GM23338 (cell line): ENCODE results near the gene AFF2. TPM values are rescaled to one million over a fixed set of nuclear protein-coding genes. Genes with fewer than 3 reads are reported as not detected.

Source experiments
- ATAC-seq: fragments of 200-7000 bp; cut with Tn5 transposase; 3 replicates; pipeline ENCODE4 v1.9.1; 2020
- DNase-seq: peaks from one replicate; pipeline ENCODE4 v3.0.0-alpha.2; 2015; ENCODE audit warnings: low spot score
- H2AFZ ChIP-seq: fragments of 200-600 bp; sonication (generic); 2 replicates; pipeline ENCODE4 v1.8.0; 2016; ENCODE audit warnings: antibody characterized with exemption, mild to moderate bottlenecking, moderate library complexity
- H3F3A ChIP-seq: fragments of 200-600 bp; sonication (generic); replicated peaks from 2 replicates; pipeline ENCODE4 v1.8.0; 2017; ENCODE audit warnings: antibody characterized with exemption, mixed run types, low read depth
- H3K27ac ChIP-seq: fragments of 200-600 bp; sonication (generic); 2 replicates; pipeline ENCODE4 v1.6.1; 2016; ENCODE audit warnings: low read depth
- H3K27me3 ChIP-seq: fragments of 200-600 bp; sonication (generic); 2 replicates; pipeline ENCODE4 v1.8.0; 2016; ENCODE audit warnings: mild to moderate bottlenecking, mixed run types, moderate library complexity; ENCODE audit not compliant: insufficient read depth
- H3K36me3 ChIP-seq: fragments of 200-600 bp; sonication (generic); 2 replicates; pipeline ENCODE4 v1.8.0; 2016; ENCODE audit warnings: mild to moderate bottlenecking; ENCODE audit not compliant: insufficient read depth
- H3K4me1 ChIP-seq: fragments of 200-600 bp; sonication (generic); 2 replicates; pipeline ENCODE4 v1.8.0; 2016; ENCODE audit warnings: mild to moderate bottlenecking, moderate library complexity; ENCODE audit not compliant: insufficient read depth
- H3K4me2 ChIP-seq: fragments of 200-600 bp; sonication (generic); 2 replicates; pipeline ENCODE4 v1.7.1; 2017; ENCODE audit warnings: mixed run types
- H3K4me3 ChIP-seq: fragments of 200-600 bp; sonication (generic); 2 replicates; pipeline ENCODE4 v1.6.1; 2016; ENCODE audit warnings: mixed run types
- H3K79me2 ChIP-seq: fragments of 200-600 bp; sonication (generic); replicated peaks from 2 replicates; pipeline ENCODE4 v1.8.0; 2017; ENCODE audit warnings: mild to moderate bottlenecking; ENCODE audit not compliant: insufficient read depth
- H3K9me2 ChIP-seq: fragments of 200-600 bp; sonication (generic); 2 replicates; pipeline ENCODE4 v1.8.0; 2017; ENCODE audit not compliant: insufficient read depth
- H4K20me1 ChIP-seq: fragments of 200-600 bp; sonication (generic); replicated peaks from 2 replicates; pipeline ENCODE4 v1.8.0; 2017; ENCODE audit warnings: mild to moderate bottlenecking; ENCODE audit not compliant: insufficient read depth
- H3K27ac Mint-ChIP-seq: 2 replicates; pipeline ENCODE4 v1.8.0; 2020; ENCODE audit warnings: inconsistent platforms, mild to moderate bottlenecking, moderate library complexity, mixed read lengths
- H3K27me3 Mint-ChIP-seq: 3 replicates; pipeline ENCODE4 v1.8.0; 2022; ENCODE audit warnings: low read depth, mild to moderate bottlenecking, moderate library complexity, mixed read lengths, inconsistent platforms; ENCODE audit not compliant: insufficient read depth, poor library complexity
- H3K36me3 Mint-ChIP-seq: 3 replicates; pipeline ENCODE4 v1.8.0; 2021; ENCODE audit warnings: low read depth, mild to moderate bottlenecking, inconsistent platforms, moderate library complexity, mixed read lengths
- H3K4me1 Mint-ChIP-seq: 3 replicates; pipeline ENCODE4 v1.8.0; 2020; ENCODE audit warnings: mild to moderate bottlenecking, inconsistent platforms, mixed read lengths
- H3K4me3 Mint-ChIP-seq: 3 replicates; pipeline ENCODE4 v1.8.0; 2021; ENCODE audit warnings: moderate library complexity, mild to moderate bottlenecking, inconsistent platforms, mixed read lengths
- H3K9me3 Mint-ChIP-seq: 3 replicates; pipeline ENCODE4 v1.8.0; 2020; ENCODE audit warnings: moderate library complexity, mild to moderate bottlenecking, inconsistent platforms, mixed read lengths
- CREB1 ChIP-seq: fragments of 250-450 bp; sonication (Bioruptor Pico); IDR thresholded peaks from 2 replicates; pipeline ENCODE4 v1.5.0; 2020; ENCODE audit warnings: low read depth, mild to moderate bottlenecking, moderate library complexity
- EZH2 ChIP-seq: fragments of 200-600 bp; sonication (generic); IDR thresholded peaks from one replicate; pipeline ENCODE4 v1.8.0; 2017; ENCODE audit warnings: antibody characterized with exemption, mild to moderate bottlenecking, low read depth; ENCODE audit not compliant: unreplicated experiment
- EZH2phosphoT487 ChIP-seq: fragments of 200-600 bp; sonication (generic); IDR thresholded peaks from one replicate; pipeline ENCODE4 v1.8.1; 2018; ENCODE audit warnings: antibody characterized with exemption; ENCODE audit not compliant: unreplicated experiment
- JUNB ChIP-seq: IDR thresholded peaks from one replicate; pipeline ENCODE4 v1.6.1; 2016; ENCODE audit warnings: antibody characterized with exemption; ENCODE audit not compliant: unreplicated experiment
- NANOG ChIP-seq: IDR thresholded peaks from 2 replicates; pipeline ENCODE4 v1.6.1; 2016; ENCODE audit warnings: antibody characterized with exemption, borderline replicate concordance
- REST ChIP-seq: IDR thresholded peaks from one replicate; pipeline ENCODE4 v1.6.1; 2018; ENCODE audit warnings: antibody characterized with exemption; ENCODE audit not compliant: unreplicated experiment
- STAT1 ChIP-seq: IDR thresholded peaks from one replicate; pipeline ENCODE4 v1.6.1; 2016; ENCODE audit warnings: antibody characterized with exemption; ENCODE audit not compliant: unreplicated experiment
- ZNF114 ChIP-seq: fragments of 250-450 bp; sonication (Bioruptor Pico); IDR thresholded peaks from 2 replicates; pipeline ENCODE4 v1.5.0; 2020; ENCODE audit warnings: mild to moderate bottlenecking, moderate library complexity
- ZNF331 ChIP-seq: fragments of 250-450 bp; sonication (Bioruptor Pico); IDR thresholded peaks from 2 replicates; pipeline ENCODE4 v1.5.0; 2020; ENCODE audit warnings: low read depth, mild to moderate bottlenecking, moderate library complexity
- ZNF462 ChIP-seq: fragments of 250-450 bp; sonication (Bioruptor Pico); IDR thresholded peaks from 2 replicates; pipeline ENCODE4 v1.5.0; 2020; ENCODE audit warnings: mild to moderate bottlenecking, moderate library complexity
- polyA plus RNA-seq: library from polyadenylated mRNA; unstranded; fragments of >200 nt; fragmentation: Nextera tagmentation; extraction: Ambion mirVana; gene quantifications from 2 replicates; pipeline ENCODE4 v1.2.1, GENCODE V29; 2016
- total RNA-seq: library from RNA; depleted of rRNA; stranded (reverse); fragments of >200 nt; shearing (Covaris generic); gene quantifications from 2 replicates; pipeline ENCODE4 v1.2.3, GENCODE V29; 2014

The AFF2 gene
- total and polyA plus RNA-seq, 2 experiments from 2014 or later, result 1.6 to 5.8 TPM

DNA sequence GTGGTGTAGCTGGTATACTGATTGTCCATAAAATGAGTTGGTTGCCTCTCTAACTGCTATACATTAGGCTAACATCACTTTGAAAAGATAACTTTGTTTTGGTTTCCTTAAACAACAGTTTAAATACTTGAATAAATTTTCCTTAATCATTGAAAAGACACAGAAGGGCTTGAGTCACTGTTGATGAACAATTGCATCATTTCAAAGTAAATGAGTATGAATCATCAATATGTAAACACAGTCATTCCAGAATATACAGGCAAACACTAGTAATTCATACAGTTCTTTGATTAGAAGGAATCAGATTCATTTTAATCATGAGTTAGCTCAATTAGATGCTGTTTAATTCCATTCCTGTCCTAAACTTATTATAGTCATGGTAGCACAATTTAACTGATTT is 160.6 kb downstream of the AFF2 start (continued):
- no peak for TF ChIP-seq ZNF462
- TF ChIP-seq JUNB, result no peak
- TF ChIP-seq ZNF114 (CRISPR knock-in tag), result no peak
- TF ChIP-seq STAT1, result no peak
- no peak for TF ChIP-seq EZH2

DNA sequence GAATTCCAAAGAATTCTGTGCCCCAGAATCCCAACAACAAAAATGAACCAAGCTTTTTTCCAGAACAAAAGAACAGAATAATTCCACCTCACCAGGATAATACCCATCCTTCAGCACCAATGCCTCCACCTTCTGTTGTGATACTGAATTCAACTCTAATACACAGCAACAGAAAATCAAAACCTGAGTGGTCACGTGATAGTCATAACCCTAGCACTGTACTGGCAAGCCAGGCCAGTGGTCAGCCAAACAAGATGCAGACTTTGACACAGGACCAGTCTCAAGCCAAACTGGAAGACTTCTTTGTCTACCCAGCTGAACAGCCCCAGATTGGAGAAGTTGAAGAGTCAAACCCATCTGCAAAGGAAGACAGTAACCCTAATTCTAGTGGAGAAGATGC is 161.6 kb downstream of the AFF2 start:
- Histone ChIP-seq H3K4me3 (no peak overlapping the region), H4K20me1 (no peaks in the 10 kb centered on the region), H2AFZ (no peak overlapping the region), H3K36me3 (no peaks in the 10 kb centered on the region), H3K9me2 (no peaks in the 10 kb centered on the region), H3F3A (no peaks in the 10 kb centered on the region), H3K4me1 (no peaks in the 10 kb centered on the region), H3K79me2 (no peaks in the 10 kb centered on the region), H3K4me2 (no peak overlapping the region), H3K27ac (no peak overlapping the region), H3K27me3 (no peaks in the 10 kb centered on the region)
- Mint-ChIP-seq H3K27ac (no peak overlapping the region), H3K36me3 (peaks cover 6% of the 10 kb centered on the region; the same call in 2 of the 3 replicates), H3K27me3 (no peaks in the 10 kb centered on the region), H3K4me1 (no peaks in the 10 kb centered on the region), H3K4me3 (no peak overlapping the region), H3K9me3 (no peaks in the 10 kb centered on the region; the same call in 2 of the 3 replicates)
- DNase-seq, result no peak
- no peak for ATAC-seq
- TF ChIP-seq REST (no peak), NANOG (no peak), EZH2phosphoT487 (no peak), ZNF114 (CRISPR knock-in tag) (no peak), EZH2 (no peak), ZNF331 (no peak), CREB1 (CRISPR knock-in tag) (no peak)
